ENCODE measurements around the gene RPL21.

DNA sequence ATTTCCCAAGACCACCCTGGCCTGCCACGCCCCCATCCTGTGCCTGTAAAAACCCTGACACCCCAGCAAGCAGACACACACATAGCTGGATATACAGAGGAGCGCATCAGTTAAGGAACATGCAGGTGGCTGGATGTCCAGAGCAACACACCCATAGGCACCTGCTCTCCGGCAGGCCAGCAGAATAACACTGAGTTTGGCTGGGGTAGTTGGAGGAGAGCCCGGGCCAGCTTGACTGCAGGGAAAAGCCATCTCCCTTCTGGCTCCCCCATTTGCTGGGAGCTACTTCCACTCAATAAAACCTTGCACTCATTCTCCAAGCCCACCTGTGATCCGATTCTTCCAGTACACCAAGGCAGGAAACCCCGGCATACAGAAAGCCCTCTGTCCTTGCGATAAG, 28.1 kb downstream of the RPL21 start:
- no peak for TF ChIP-seq POLR2A (IDR thresholded peaks at IDR 0.05)
- TF ChIP-seq EP300 (IDR thresholded peaks at IDR 0.05): no peak
